HCT116 (cell line): Measurements from ENCODE around the gene RNF4. TPM values are rescaled to one million over a fixed set of nuclear protein-coding genes. Genes with fewer than 3 reads are reported as not detected.

Source experiments
- ATAC-seq: fragments of 200-7000 bp; cut with Tn5 transposase; 2 replicates; pipeline ENCODE4 v1.9.1; 2020; ENCODE audit warnings: mild to moderate bottlenecking, moderate library complexity
- BruUV-seq: library from RNA; stranded (reverse); fragments of 400-500 nt; replicated peaks from 2 replicates; lab custom pipeline; 2021; lab: Mats Ljungman, UMichigan
- CTCF ChIA-PET: fragments of 300-600 bp; sonication (Branson Sonifier 250); formaldehyde crosslinking; loops from one replicate; lab custom pipeline; 2021; ENCODE audit warnings: antibody characterized with exemption; lab: Charles Lee
- POLR2A ChIA-PET: fragments of 300-600, 350-600 bp; sonication (Branson Sonifier 250); formaldehyde crosslinking; loops from one replicate; lab custom pipeline; 2021; ENCODE audit warnings: antibody characterized with exemption; lab: Charles Lee
- RAD21 ChIA-PET, 2 experiments: fragments of 300-600 bp; sonication (Branson Sonifier 250); formaldehyde crosslinking; loops; one replicate each; lab custom pipeline; 2023; ENCODE audit warnings: low total read pairs in 2 of 2; ENCODE audit not compliant: uncharacterized antibody in 2 of 2, unreplicated experiment in 2 of 2, low non-redundant PET in 1 of 2; lab: Charles Lee
- DNase-seq: peaks from one replicate; pipeline ENCODE4 v3.0.0-alpha.2; 2010; ENCODE audit warnings: low read depth, low spot score
- H2AFZ ChIP-seq: fragments of 200-600 bp; shearing (Covaris generic), sonication (generic); 2 replicates; pipeline ENCODE4 v1.6.1; 2017; ENCODE audit warnings: low read depth, mixed run types, mixed read lengths, antibody characterized with exemption, low read length; ENCODE audit not compliant: poor library complexity, severe bottlenecking
- H3K27ac ChIP-seq: 2 replicates; pipeline ENCODE4 v1.5.1; 2012; ENCODE audit warnings: low read depth, low read length
- H3K27me3 ChIP-seq: fragments of 200-600 bp; sonication (generic); 2 replicates; pipeline ENCODE4 v1.6.1; 2016; ENCODE audit warnings: mixed run types, low read length, mixed read lengths; ENCODE audit not compliant: insufficient read depth
- H3K36me3 ChIP-seq, 2 experiments: fragments of 200-500 bp in 1 of 2; fragments of 200-600 bp in 1 of 2; sonication (Bioruptor generic) in 1 of 2; sonication (generic) in 1 of 2; 2 replicates each; pipeline versions ENCODE4 v1.5.1 to v1.6.1; 2014 to 2016; ENCODE audit warnings: low read length in 2 of 2, inconsistent platforms in 1 of 2, mixed read lengths in 1 of 2, mixed run types in 1 of 2; ENCODE audit not compliant: insufficient read depth in 2 of 2, control insufficient read depth in 1 of 2
- H3K4me1 ChIP-seq, 2 experiments: fragments of 200-600 bp in 1 of 2; sonication (generic) in 1 of 2; 2 replicates each; pipeline versions ENCODE4 v1.5.1 to v1.6.1; 2012 to 2017; ENCODE audit warnings: low read length in 2 of 2, inconsistent platforms in 1 of 2, mild to moderate bottlenecking in 1 of 2, mixed read lengths in 1 of 2, mixed run types in 1 of 2, moderate library complexity in 1 of 2; ENCODE audit not compliant: insufficient read depth in 2 of 2, control insufficient read depth in 1 of 2
- H3K4me2 ChIP-seq: fragments of 200-600 bp; sonication (generic); 2 replicates; pipeline ENCODE4 v1.6.1; 2017; ENCODE audit warnings: mixed run types, low read length, mixed read lengths
- H3K4me3 ChIP-seq, 2 experiments: fragments of 200-600 bp in 1 of 2; sonication (generic) in 1 of 2; replicated peaks in 1 of 2; 2 replicates each; pipeline ENCODE4 v1.5.1; 2011 to 2016; ENCODE audit warnings: low read length in 2 of 2, control low read depth in 1 of 2, low read depth in 1 of 2, mild to moderate bottlenecking in 1 of 2, mixed read lengths in 1 of 2, mixed run types in 1 of 2
- H3K79me2 ChIP-seq: fragments of 200-600 bp; sonication (generic); 2 replicates; pipeline ENCODE4 v1.6.1; 2017; ENCODE audit warnings: mild to moderate bottlenecking, mixed run types, low read length, moderate library complexity, mixed read lengths; ENCODE audit not compliant: insufficient read depth
- H3K9ac ChIP-seq: fragments of 200-600 bp; sonication (generic); 2 replicates; pipeline ENCODE4 v1.6.1; 2016; ENCODE audit warnings: low read length, mixed read lengths
- H3K9me2 ChIP-seq: fragments of 200-600 bp; sonication (generic), shearing (Covaris generic); 2 replicates; pipeline ENCODE4 v1.6.1; 2017; ENCODE audit warnings: mixed run types, mild to moderate bottlenecking, moderate library complexity; ENCODE audit not compliant: insufficient read depth
- H3K9me3 ChIP-seq, 2 experiments: fragments of 200-500 bp in 1 of 2; fragments of 200-600 bp in 1 of 2; sonication (Bioruptor generic) in 1 of 2; sonication (generic) in 1 of 2; 2 replicates each; pipeline ENCODE4 v1.6.1; 2014 to 2017; ENCODE audit warnings: low read length in 2 of 2, mixed read lengths in 2 of 2, inconsistent platforms in 1 of 2, low read depth in 1 of 2, mild to moderate bottlenecking in 1 of 2, mixed run types in 1 of 2, moderate library complexity in 1 of 2; ENCODE audit not compliant: control insufficient read depth in 1 of 2, insufficient read depth in 1 of 2
- H4K20me1 ChIP-seq: fragments of 200-600 bp; sonication (generic), shearing (Covaris generic); 2 replicates; pipeline ENCODE4 v1.6.1; 2017; ENCODE audit warnings: mixed run types, mild to moderate bottlenecking, moderate library complexity; ENCODE audit not compliant: insufficient read depth
- CBX3 ChIP-seq: IDR thresholded peaks from 2 replicates; pipeline ENCODE4 v1.6.1; 2012; ENCODE audit warnings: low read depth
- CEBPB ChIP-seq: IDR thresholded peaks from 2 replicates; pipeline ENCODE4 v1.6.1; 2012; ENCODE audit warnings: low read depth
- EGR1 ChIP-seq: IDR thresholded peaks from 2 replicates; pipeline ENCODE4 v1.6.1; 2012; ENCODE audit warnings: low read depth
- ELF1 ChIP-seq: IDR thresholded peaks from 2 replicates; pipeline ENCODE4 v1.6.1; 2012; ENCODE audit warnings: low read depth, borderline replicate concordance
- POLR2AphosphoS5 ChIP-seq: IDR thresholded peaks from 2 replicates; pipeline ENCODE4 v1.6.1; 2011; ENCODE audit warnings: mild to moderate bottlenecking, low read depth, low read length, moderate library complexity
- SRF ChIP-seq: IDR thresholded peaks from 2 replicates; pipeline ENCODE4 v1.6.1; 2012; ENCODE audit warnings: low read depth
- ZFX ChIP-seq: fragments of 450-650 bp; IDR thresholded peaks from 2 replicates; pipeline ENCODE4 v1.6.1; 2017
- intact Hi-C: fragments of 100-400 bp; cut with micrococcal nuclease; formaldehyde crosslinking; loops from 2 replicates; pipeline ENCODE4 v1.10.0; 2022
- total RNA-seq: library from RNA; stranded (reverse); gene quantifications from one replicate; pipeline ENCODE4 v1.2.1, GENCODE V29; 2021; ENCODE audit not compliant: unreplicated experiment
- TF ChIP-seq, protein P1 (sequence below): IDR thresholded peaks from 2 replicates; pipeline ENCODE4 v1.6.1; 2012
- TF ChIP-seq, protein P2 (sequence below), 3 experiments: fragments of 200-600 bp in 1 of 3; sonication (generic) in 1 of 3; IDR thresholded peaks in 2 of 3; conservative IDR thresholded peaks in 1 of 3; 2 replicates each; pipeline ENCODE4 v1.5.1; 2012 to 2017; ENCODE audit warnings: low read depth in 2 of 3, low read length in 2 of 3, antibody characterized with exemption in 1 of 3, borderline replicate concordance in 1 of 3, control low read depth in 1 of 3, mild to moderate bottlenecking in 1 of 3, mixed read lengths in 1 of 3, mixed run types in 1 of 3, moderate library complexity in 1 of 3; ENCODE audit not compliant: insufficient read depth in 1 of 3
- TF ChIP-seq, protein P3 (sequence below): IDR thresholded peaks from 2 replicates; pipeline ENCODE4 v1.6.1; 2012

Gene RNF4
- total RNA-seq, 1 experiment from 2014 or later = 62.3 TPM

DNA sequence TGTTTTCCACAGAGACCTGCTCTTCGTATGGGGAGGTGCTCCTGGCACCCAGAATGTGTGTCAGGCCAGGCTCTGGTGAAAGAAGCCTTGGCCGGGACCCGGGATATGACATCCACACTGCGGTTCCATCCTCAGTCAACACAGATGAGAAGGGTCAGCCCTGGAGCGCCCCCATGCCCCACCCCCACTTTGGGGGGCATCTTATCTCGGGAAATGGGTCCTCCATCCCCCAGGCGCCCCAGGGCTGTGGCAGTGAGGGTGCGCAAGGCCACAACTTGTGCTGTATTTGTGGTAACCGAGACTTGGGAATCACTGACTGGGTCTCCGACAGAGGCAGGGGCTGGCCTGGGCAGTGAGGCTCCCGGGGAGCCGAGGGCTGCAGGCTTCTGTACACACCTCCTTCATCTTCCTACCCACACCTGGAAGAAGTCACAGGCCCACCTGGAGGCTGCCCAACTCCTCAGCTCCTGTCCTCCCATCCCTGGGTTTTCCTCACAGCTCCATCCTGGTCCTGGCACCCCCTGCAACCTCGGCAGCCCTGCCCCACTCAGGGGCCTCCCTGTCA is 42.1 kb upstream of the RNF4 start:
- Histone ChIP-seq H3K9me2 (no peaks in the 10 kb centered on the region), H3K4me2 (no peak overlapping the region), H2AFZ (no peak overlapping the region), H3K9me3 (no peaks in the 10 kb centered on the region), H3K4me1 (peaks cover 2 to 10% of the 10 kb centered on the region in 2 experiments; a peak in 3 of 4 replicates), H3K9ac (no peak overlapping the region), H3K27me3 (no peaks in the 10 kb centered on the region), H4K20me1 (no peaks in the 10 kb centered on the region), H3K36me3 (no peaks in the 10 kb centered on the region), H3K4me3 (no peak overlapping the region), H3K27ac (no peak overlapping the region), H3K79me2 (no peaks in the 10 kb centered on the region)
- DNase-seq (no peak), ATAC-seq (no peak)
- ChIA-PET POLR2A (no interaction called here), RAD21 (no interaction called here), CTCF (no interaction called here)
- intact Hi-C loops = no loop called here
- TF ChIP-seq CBX3 = no peak
- no peak for TF ChIP-seq EGR1
- TF ChIP-seq ZFX = no peak
- no peak for TF ChIP-seq CEBPB
- TF ChIP-seq POLR2AphosphoS5 = no peak
- TF ChIP-seq SRF = no peak
- TF ChIP-seq, protein P1, sequence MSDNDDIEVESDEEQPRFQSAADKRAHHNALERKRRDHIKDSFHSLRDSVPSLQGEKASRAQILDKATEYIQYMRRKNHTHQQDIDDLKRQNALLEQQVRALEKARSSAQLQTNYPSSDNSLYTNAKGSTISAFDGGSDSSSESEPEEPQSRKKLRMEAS = no peak
- TF ChIP-seq, protein P2, sequence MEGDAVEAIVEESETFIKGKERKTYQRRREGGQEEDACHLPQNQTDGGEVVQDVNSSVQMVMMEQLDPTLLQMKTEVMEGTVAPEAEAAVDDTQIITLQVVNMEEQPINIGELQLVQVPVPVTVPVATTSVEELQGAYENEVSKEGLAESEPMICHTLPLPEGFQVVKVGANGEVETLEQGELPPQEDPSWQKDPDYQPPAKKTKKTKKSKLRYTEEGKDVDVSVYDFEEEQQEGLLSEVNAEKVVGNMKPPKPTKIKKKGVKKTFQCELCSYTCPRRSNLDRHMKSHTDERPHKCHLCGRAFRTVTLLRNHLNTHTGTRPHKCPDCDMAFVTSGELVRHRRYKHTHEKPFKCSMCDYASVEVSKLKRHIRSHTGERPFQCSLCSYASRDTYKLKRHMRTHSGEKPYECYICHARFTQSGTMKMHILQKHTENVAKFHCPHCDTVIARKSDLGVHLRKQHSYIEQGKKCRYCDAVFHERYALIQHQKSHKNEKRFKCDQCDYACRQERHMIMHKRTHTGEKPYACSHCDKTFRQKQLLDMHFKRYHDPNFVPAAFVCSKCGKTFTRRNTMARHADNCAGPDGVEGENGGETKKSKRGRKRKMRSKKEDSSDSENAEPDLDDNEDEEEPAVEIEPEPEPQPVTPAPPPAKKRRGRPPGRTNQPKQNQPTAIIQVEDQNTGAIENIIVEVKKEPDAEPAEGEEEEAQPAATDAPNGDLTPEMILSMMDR (IDR thresholded peaks at IDR 0.05 in 2 of 3, conservative IDR thresholded peaks at IDR 0.05 in 1 of 3; ENCODE audit: borderline replicate concordance in 1 of 3, insufficient read depth in 1 of 3, low read depth in 2 of 3, low read length in 2 of 3) = no peak
- TF ChIP-seq, protein P3, sequence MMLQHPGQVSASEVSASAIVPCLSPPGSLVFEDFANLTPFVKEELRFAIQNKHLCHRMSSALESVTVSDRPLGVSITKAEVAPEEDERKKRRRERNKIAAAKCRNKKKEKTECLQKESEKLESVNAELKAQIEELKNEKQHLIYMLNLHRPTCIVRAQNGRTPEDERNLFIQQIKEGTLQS = no peak
- no peak for TF ChIP-seq ELF1
- no TSS peak for BruUV-seq
